HG02885 (cell line): ENCODE data around the gene AQR.

Source experiments
- ATAC-seq: cut with Tn5 transposase; IDR thresholded peaks from one replicate; pipeline ENCODE4 v1.9.1; 2021; ENCODE audit warnings: mild to moderate bottlenecking; ENCODE audit not compliant: unreplicated experiment, poor library complexity

The AQR gene

GRCh38 chr15:34883633-34884032 is 85.9 kb downstream of the AQR start:
- ATAC-seq = no peak

- ATAC-seq = no peak
Measured at GRCh38 chr15:34883042-34883441, 86.5 kb downstream of the AQR start.

- no peak for ATAC-seq
Measured at GRCh38 chr15:34879107-34879506, 90.4 kb downstream of the AQR start.

- ATAC-seq = no peak
Measured at GRCh38 chr15:34876640-34877039, 92.9 kb downstream of the AQR start.

- no peak for ATAC-seq
Measured at GRCh38 chr15:34869110-34869509, 100.4 kb downstream of the AQR start.

- ATAC-seq = no peak
Measured at GRCh38 chr15:34865531-34865930, 104.0 kb downstream of the AQR start.

- no peak for ATAC-seq
Measured at GRCh38 chr15:34861214-34861613, 108.3 kb downstream of the AQR start.

GRCh38 chr15:34855893-34856292 is 113.6 kb downstream of the AQR start:
- no peak for ATAC-seq

GRCh38 chr15:34855413-34855812 is 114.1 kb downstream of the AQR start:
- no peak for ATAC-seq

- ATAC-seq = no peak
Measured at GRCh38 chr15:34854232-34854631, 115.3 kb downstream of the AQR start.

GRCh38 chr15:34853001-34853758 is 116.4 kb downstream of the AQR start:
- no peak for ATAC-seq

- no peak for ATAC-seq
Measured at GRCh38 chr15:34851751-34852150, 117.8 kb downstream of the AQR start.

GRCh38 chr15:34851007-34851406 is 118.5 kb downstream of the AQR start:
- no peak for ATAC-seq

- ATAC-seq = no peak
Measured at GRCh38 chr15:34850121-34850520, 119.4 kb downstream of the AQR start.

- ATAC-seq = no peak
Measured at GRCh38 chr15:34849364-34849959, 120.1 kb downstream of the AQR start.

- no peak for ATAC-seq
Measured at GRCh38 chr15:34847598-34847997, 121.9 kb downstream of the AQR start.

- no peak for ATAC-seq
Measured at GRCh38 chr15:34841262-34841725, 128.2 kb downstream of the AQR start.

- ATAC-seq = no peak
Measured at GRCh38 chr15:34838282-34838681, 131.3 kb downstream of the AQR start.

GRCh38 chr15:34837246-34838016 is 132.1 kb downstream of the AQR start:
- no peak for ATAC-seq

GRCh38 chr15:34828145-34828911 is 141.2 kb downstream of the AQR start:
- ATAC-seq = no peak
